Cardiac fibroblast (primary cell): ENCODE data around the gene PEX11A.
A peak's percentile ranks its signal among the peaks of the same experiment; 100 is the strongest.

Source experiments
- DNase-seq, 2 donors: peaks; one replicate each; pipeline versions ENCODE4 v3.0.0 to v3.0.0-alpha.2; 2010; ENCODE audit warnings: low read depth in 2 of 2
- H3K4me3 ChIP-seq, 2 donors: replicated peaks in 1 of 2; 1 replicate in 1 of 2; 2 replicates in 1 of 2; pipeline ENCODE4 v1.5.1; 2011; ENCODE audit warnings: low read depth in 2 of 2, low read length in 2 of 2, mild to moderate bottlenecking in 2 of 2, moderate library complexity in 1 of 2
- CTCF ChIP-seq: IDR thresholded peaks from one replicate; pipeline ENCODE4 v1.5.1; 2011; ENCODE audit warnings: low read depth, mild to moderate bottlenecking, low read length, inconsistent platforms

Gene PEX11A

GRCh38 chr15:89690276-89691218, at the start of gene PEX11A, which contains the start of gene WDR93:
Gene PEX11A, minus strand, starts transcription at chr15:89690754. Its CDS starts 122 bp downstream, at chr15:89690632.
Gene WDR93, plus strand, starts transcription at chr15:89690811. Its CDS starts 10,936 bp downstream, at chr15:89701747.
- peak within 1 kb of the TSS; percentile 79 to 91 for H3K4me3 ChIP-seq
- no peak for TF ChIP-seq CTCF
- peak; percentile 60 to 78 for DNase-seq

- TF ChIP-seq CTCF: peak; percentile 83
- DNase-seq: peak; percentile 82 to 83
- H3K4me3 ChIP-seq: no peak overlapping the region
Measured at GRCh38 chr15:89740137-89740536, 49.6 kb upstream of the PEX11A start.

GRCh38 chr15:89735773-89736172, 45.2 kb upstream of the PEX11A start:
- TF ChIP-seq CTCF: no peak
- H3K4me3 ChIP-seq: no peak overlapping the region
- no peak for DNase-seq

- no peak for DNase-seq
Measured at GRCh38 chr15:89732451-89733172, 42.1 kb upstream of the PEX11A start.

GRCh38 chr15:89731275-89731674, 40.7 kb upstream of the PEX11A start:
- no peak for DNase-seq
- no peak overlapping the region for H3K4me3 ChIP-seq
- TF ChIP-seq CTCF: no peak

More at GRCh38 chr15:89732451-89733172, 42.1 kb upstream of the PEX11A start:
- no peak for TF ChIP-seq CTCF
- no peak overlapping the region for H3K4me3 ChIP-seq

- peak; percentile 62 to 97 for DNase-seq
- TF ChIP-seq CTCF: no peak
- no peak overlapping the region for H3K4me3 ChIP-seq
Measured at GRCh38 chr15:89728254-89728653, 37.7 kb upstream of the PEX11A start.
